ENCODE results near the gene IGSF21.

IGSF21 gene

GRCh38 chr1:18079941-18080735 lies 27.5 kb upstream of the IGSF21 start:
- no peak overlapping the region for H3K23ac ChIP-seq (ENCODE audit: low read length)

GRCh38 chr1:18085387-18086074 lies 22.1 kb upstream of the IGSF21 start:
- no peak overlapping the region for H3K4ac ChIP-seq (ENCODE audit: low read depth, low read length)
- no peak overlapping the region for H3K27ac ChIP-seq (ENCODE audit: low read depth, low read length)
- H2BK5ac ChIP-seq (ENCODE audit: low read length) = no peak overlapping the region
- no peaks in the 10 kb centered on the region for H3K79me1 ChIP-seq (ENCODE audit: low read length)
- no peak overlapping the region for H2BK15ac ChIP-seq (replicated peaks; ENCODE audit: low read depth)
- H4K8ac ChIP-seq (ENCODE audit: low read depth, low read length) = no peak overlapping the region
- no peaks in the 10 kb centered on the region for H3K79me2 ChIP-seq (ENCODE audit: control insufficient read depth, insufficient read depth, low read length)
- no peak overlapping the region for H4K5ac ChIP-seq (ENCODE audit: low read length)
- H3K27me3 ChIP-seq (ENCODE audit: insufficient read depth, low read length, poor library complexity) = no peaks in the 10 kb centered on the region
- no peak overlapping the region for H3K23ac ChIP-seq (ENCODE audit: low read length)
- no peak overlapping the region for H3K9ac ChIP-seq (ENCODE audit: low read length)
- no peak overlapping the region for H3K56ac ChIP-seq (ENCODE audit: low read length)
- H3K4me2 ChIP-seq (ENCODE audit: low read length) = no peak overlapping the region
- peaks cover 5% of the 10 kb centered on the region for H3K4me1 ChIP-seq (ENCODE audit: control insufficient read depth, low read depth, low read length)
- H2AK5ac ChIP-seq (ENCODE audit: low read length) = no peak overlapping the region
- no peak overlapping the region for H3K4me3 ChIP-seq (ENCODE audit: low read length)
- no peaks in the 10 kb centered on the region for H3K36me3 ChIP-seq (ENCODE audit: control insufficient read depth, insufficient read depth, low read length)
- no CpG with 5 or more reads among the region's 5 CpGs for WGBS (ENCODE audit: extremely low coverage, insufficient coverage, low lambda C conversion rate)
- DNase-seq = peak; percentile 87
- H2BK120ac ChIP-seq (ENCODE audit: low read depth, low read length) = no peak overlapping the region
- H3K18ac ChIP-seq (ENCODE audit: low read length) = no peak overlapping the region

More at GRCh38 chr1:18079941-18080735, 27.5 kb upstream of the IGSF21 start:
- Histone ChIP-seq H3K4me3 (ENCODE audit: low read length) (no peak overlapping the region), H2BK15ac (replicated peaks; ENCODE audit: low read depth) (no peak overlapping the region), H3K9ac (ENCODE audit: low read length) (no peak overlapping the region), H3K56ac (ENCODE audit: low read length) (no peak overlapping the region), H2BK120ac (ENCODE audit: low read depth, low read length) (no peak overlapping the region), H3K4ac (ENCODE audit: low read depth, low read length) (no peak overlapping the region), H2BK5ac (ENCODE audit: low read length) (no peak overlapping the region), H3K27ac (ENCODE audit: low read depth, low read length) (no peak overlapping the region), H3K79me1 (ENCODE audit: low read length) (no peaks in the 10 kb centered on the region), H4K5ac (ENCODE audit: low read length) (no peak overlapping the region), H3K79me2 (ENCODE audit: control insufficient read depth, insufficient read depth, low read length) (no peaks in the 10 kb centered on the region), H3K36me3 (ENCODE audit: control insufficient read depth, insufficient read depth, low read length) (no peaks in the 10 kb centered on the region), H3K18ac (ENCODE audit: low read length) (no peak overlapping the region), H3K4me2 (ENCODE audit: low read length) (no peak overlapping the region), H3K4me1 (ENCODE audit: control insufficient read depth, low read depth, low read length) (no peaks in the 10 kb centered on the region), H3K27me3 (ENCODE audit: insufficient read depth, low read length, poor library complexity) (no peaks in the 10 kb centered on the region), H2AK5ac (ENCODE audit: low read length) (no peak overlapping the region), H4K8ac (ENCODE audit: low read depth, low read length) (no peak overlapping the region)
- no peak for DNase-seq
- no CpG with 5 or more reads among the region's 31 CpGs for WGBS (ENCODE audit: extremely low coverage, insufficient coverage, low lambda C conversion rate)

GRCh38 chr1:18088077-18088594 lies 19.5 kb upstream of the IGSF21 start:
- H3K4me1 ChIP-seq (ENCODE audit: control insufficient read depth, low read depth, low read length) = peaks cover 21% of the 10 kb centered on the region
- no peak overlapping the region for H2BK5ac ChIP-seq (ENCODE audit: low read length)
- no peak overlapping the region for H3K18ac ChIP-seq (ENCODE audit: low read length)
- H3K36me3 ChIP-seq (ENCODE audit: control insufficient read depth, insufficient read depth, low read length) = no peaks in the 10 kb centered on the region
- no peak for DNase-seq
- no peaks in the 10 kb centered on the region for H3K79me1 ChIP-seq (ENCODE audit: low read length)
- H3K23ac ChIP-seq (ENCODE audit: low read length) = no peak overlapping the region
- no peak overlapping the region for H3K4me2 ChIP-seq (ENCODE audit: low read length)
- no peak overlapping the region for H3K4ac ChIP-seq (ENCODE audit: low read depth, low read length)
- no peaks in the 10 kb centered on the region for H3K79me2 ChIP-seq (ENCODE audit: control insufficient read depth, insufficient read depth, low read length)
- H3K56ac ChIP-seq (ENCODE audit: low read length) = no peak overlapping the region
- H3K4me3 ChIP-seq (ENCODE audit: low read length) = no peak overlapping the region
- H3K9ac ChIP-seq (ENCODE audit: low read length) = no peak overlapping the region
- H4K5ac ChIP-seq (ENCODE audit: low read length) = no peak overlapping the region
- H3K27me3 ChIP-seq (ENCODE audit: insufficient read depth, low read length, poor library complexity) = no peaks in the 10 kb centered on the region
- H3K27ac ChIP-seq (ENCODE audit: low read depth, low read length) = no peak overlapping the region
- no peak overlapping the region for H2BK120ac ChIP-seq (ENCODE audit: low read depth, low read length)
- no peak overlapping the region for H2AK5ac ChIP-seq (ENCODE audit: low read length)
- H2BK15ac ChIP-seq (replicated peaks; ENCODE audit: low read depth) = no peak overlapping the region
- WGBS (ENCODE audit: extremely low coverage, insufficient coverage, low lambda C conversion rate) = no CpG with 5 or more reads among the region's 10 CpGs
- H4K8ac ChIP-seq (ENCODE audit: low read depth, low read length) = no peak overlapping the region

- no CpG with 5 or more reads among the region's 1 CpG for WGBS (ENCODE audit: extremely low coverage, insufficient coverage, low lambda C conversion rate)
- no peak overlapping the region for H3K9ac ChIP-seq (ENCODE audit: low read length)
- no peaks in the 10 kb centered on the region for H3K79me2 ChIP-seq (ENCODE audit: control insufficient read depth, insufficient read depth, low read length)
- H3K27me3 ChIP-seq (ENCODE audit: insufficient read depth, low read length, poor library complexity) = no peaks in the 10 kb centered on the region
- no peak overlapping the region for H2BK5ac ChIP-seq (ENCODE audit: low read length)
- H3K79me1 ChIP-seq (ENCODE audit: low read length) = no peaks in the 10 kb centered on the region
- no peak overlapping the region for H4K8ac ChIP-seq (ENCODE audit: low read depth, low read length)
- peak overlapping the region; percentile 87 for H2AK5ac ChIP-seq (ENCODE audit: low read length)
- H3K4me1 ChIP-seq (ENCODE audit: control insufficient read depth, low read depth, low read length) = peaks cover 21% of the 10 kb centered on the region
- no peak overlapping the region for H2BK120ac ChIP-seq (ENCODE audit: low read depth, low read length)
- H2BK15ac ChIP-seq (replicated peaks; ENCODE audit: low read depth) = no peak overlapping the region
- no peak overlapping the region for H3K27ac ChIP-seq (ENCODE audit: low read depth, low read length)
- no peaks in the 10 kb centered on the region for H3K36me3 ChIP-seq (ENCODE audit: control insufficient read depth, insufficient read depth, low read length)
- H3K56ac ChIP-seq (ENCODE audit: low read length) = no peak overlapping the region
- H4K5ac ChIP-seq (ENCODE audit: low read length) = no peak overlapping the region
- H3K23ac ChIP-seq (ENCODE audit: low read length) = no peak overlapping the region
- DNase-seq = no peak
- H3K4ac ChIP-seq (ENCODE audit: low read depth, low read length) = no peak overlapping the region
- no peak overlapping the region for H3K4me2 ChIP-seq (ENCODE audit: low read length)
- H3K18ac ChIP-seq (ENCODE audit: low read length) = no peak overlapping the region
- H3K4me3 ChIP-seq (ENCODE audit: low read length) = no peak overlapping the region
Measured at GRCh38 chr1:18089488-18089887, 18.1 kb upstream of the IGSF21 start.

GRCh38 chr1:18090636-18091035 lies 17.0 kb upstream of the IGSF21 start:
- Histone ChIP-seq H3K79me2 (ENCODE audit: control insufficient read depth, insufficient read depth, low read length) (no peaks in the 10 kb centered on the region), H2BK120ac (ENCODE audit: low read depth, low read length) (no peak overlapping the region), H3K9ac (ENCODE audit: low read length) (peak overlapping the region; percentile 37), H3K56ac (ENCODE audit: low read length) (peak overlapping the region; percentile 66), H3K27me3 (ENCODE audit: insufficient read depth, low read length, poor library complexity) (no peaks in the 10 kb centered on the region), H3K4me2 (ENCODE audit: low read length) (peak overlapping the region; percentile 10), H4K5ac (ENCODE audit: low read length) (no peak overlapping the region), H3K36me3 (ENCODE audit: control insufficient read depth, insufficient read depth, low read length) (no peaks in the 10 kb centered on the region), H3K4me1 (ENCODE audit: control insufficient read depth, low read depth, low read length) (peaks cover 21% of the 10 kb centered on the region), H2AK5ac (ENCODE audit: low read length) (peak overlapping the region; percentile 87), H2BK5ac (ENCODE audit: low read length) (peak overlapping the region; percentile 94), H3K23ac (ENCODE audit: low read length) (no peak overlapping the region), H3K79me1 (ENCODE audit: low read length) (no peaks in the 10 kb centered on the region), H4K8ac (ENCODE audit: low read depth, low read length) (no peak overlapping the region), H3K4ac (ENCODE audit: low read depth, low read length) (no peak overlapping the region), H3K4me3 (ENCODE audit: low read length) (no peak overlapping the region), H3K27ac (ENCODE audit: low read depth, low read length) (no peak overlapping the region), H2BK15ac (replicated peaks; ENCODE audit: low read depth) (no peak overlapping the region), H3K18ac (ENCODE audit: low read length) (no peak overlapping the region)
- no CpG with 5 or more reads among the region's 8 CpGs for WGBS (ENCODE audit: extremely low coverage, insufficient coverage, low lambda C conversion rate)
- DNase-seq = peak; percentile 96

Data from mesendoderm (in vitro differentiated cells).